IPS DF 6.9 (cell line): ENCODE measurements around the gene ZDHHC8.
A peak's percentile ranks its signal among the peaks of the same experiment; 100 is the strongest.

ENCODE experiments used
- DNase-seq: peaks from one replicate; pipeline ENCODE4 v3.0.0-alpha.2; 2013; ENCODE audit warnings: low read depth, low spot score
- H3K27ac ChIP-seq: one replicate; pipeline ENCODE4 v1.5.1; 2013; ENCODE audit warnings: low read length, control low read depth
- H3K27me3 ChIP-seq: 2 replicates; pipeline ENCODE4 v1.6.1; 2013; ENCODE audit warnings: mild to moderate bottlenecking, low read length; ENCODE audit not compliant: control insufficient read depth, insufficient read depth
- H3K36me3 ChIP-seq: 2 replicates; pipeline ENCODE4 v1.6.1; 2013; ENCODE audit warnings: low read length; ENCODE audit not compliant: control insufficient read depth, insufficient read depth
- H3K4me1 ChIP-seq: 2 replicates; pipeline ENCODE4 v1.6.1; 2013; ENCODE audit warnings: low read length; ENCODE audit not compliant: control insufficient read depth, insufficient read depth
- H3K4me3 ChIP-seq: 2 replicates; pipeline ENCODE4 v1.5.1; 2013; ENCODE audit warnings: mild to moderate bottlenecking, low read length
- H3K9me3 ChIP-seq: 2 replicates; pipeline ENCODE4 v1.6.1; 2013; ENCODE audit warnings: low read length, inconsistent platforms; ENCODE audit not compliant: control insufficient read depth, insufficient read depth
- WGBS: extraction: QIAGEN DNeasy Blood & Tissue Kit; methylation state at CpG from one replicate; pipeline ENCODE4 v1.1.7; 2013; ENCODE audit warnings: mixed read lengths, missing lambda C conversion rate; ENCODE audit not compliant: insufficient read length, insufficient coverage; 5-methylcytosine and 5-hydroxymethylcytosine counted together

The ZDHHC8 gene

DNA sequence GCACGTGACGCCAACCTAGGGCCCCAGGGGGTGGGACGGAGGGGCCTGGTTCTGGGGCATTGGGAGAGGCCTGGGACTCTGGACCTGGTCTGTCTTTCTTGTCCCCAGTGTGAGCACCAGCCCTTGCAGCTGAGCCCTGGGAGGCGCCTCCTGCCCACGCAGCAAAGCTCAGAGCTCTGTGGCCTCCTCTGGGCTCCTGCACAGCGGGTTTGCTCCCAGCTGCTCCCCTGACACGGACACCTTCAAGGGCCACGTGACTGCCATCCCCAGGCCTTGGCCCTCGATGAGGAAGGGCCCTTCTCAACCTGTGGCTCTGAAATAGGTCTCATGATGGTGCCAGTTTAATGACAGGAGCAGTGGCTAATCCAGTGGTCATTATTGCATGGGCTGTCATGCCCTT lies 50.8 kb downstream of the ZDHHC8 start:
- no peak for DNase-seq
- no peaks in the 10 kb centered on the region for H3K27me3 ChIP-seq
- H3K4me1 ChIP-seq, result no peaks in the 10 kb centered on the region; the same call in 1 of the 2 replicates
- H3K4me3 ChIP-seq, result no peak overlapping the region
- H3K27ac ChIP-seq, result no peak overlapping the region
- WGBS, result no CpG with 5 or more reads among the region's 9 CpGs
- H3K36me3 ChIP-seq, result no peaks in the 10 kb centered on the region
- H3K9me3 ChIP-seq, result no peaks in the 10 kb centered on the region

DNA sequence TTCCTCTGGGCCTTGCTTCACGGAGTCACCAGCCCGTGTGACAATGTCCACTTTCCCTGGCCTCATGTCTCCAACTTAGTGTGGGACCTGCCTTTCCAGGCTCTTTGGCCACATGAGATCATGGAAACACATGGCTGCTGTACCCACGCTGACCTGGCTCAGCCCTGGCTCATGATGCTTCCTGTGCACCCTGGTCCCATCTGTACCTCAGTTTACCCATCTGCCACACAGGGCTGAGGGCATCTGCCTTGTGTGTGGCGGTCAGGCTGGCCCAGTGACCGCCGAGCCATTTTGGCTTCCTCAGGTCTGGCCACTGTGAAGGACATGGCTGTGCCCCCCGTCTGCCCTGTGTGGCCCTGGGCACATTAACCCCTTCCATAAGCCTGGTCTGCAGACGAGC lies 51.5 kb downstream of the ZDHHC8 start:
- H3K9me3 ChIP-seq, result no peaks in the 10 kb centered on the region
- H3K4me1 ChIP-seq, result no peaks in the 10 kb centered on the region; the same call in 1 of the 2 replicates
- WGBS, result no CpG with 5 or more reads among the region's 8 CpGs
- no peaks in the 10 kb centered on the region for H3K36me3 ChIP-seq
- no peaks in the 10 kb centered on the region for H3K27me3 ChIP-seq
- no peak for DNase-seq
- no peak overlapping the region for H3K27ac ChIP-seq
- no peak overlapping the region for H3K4me3 ChIP-seq

DNA sequence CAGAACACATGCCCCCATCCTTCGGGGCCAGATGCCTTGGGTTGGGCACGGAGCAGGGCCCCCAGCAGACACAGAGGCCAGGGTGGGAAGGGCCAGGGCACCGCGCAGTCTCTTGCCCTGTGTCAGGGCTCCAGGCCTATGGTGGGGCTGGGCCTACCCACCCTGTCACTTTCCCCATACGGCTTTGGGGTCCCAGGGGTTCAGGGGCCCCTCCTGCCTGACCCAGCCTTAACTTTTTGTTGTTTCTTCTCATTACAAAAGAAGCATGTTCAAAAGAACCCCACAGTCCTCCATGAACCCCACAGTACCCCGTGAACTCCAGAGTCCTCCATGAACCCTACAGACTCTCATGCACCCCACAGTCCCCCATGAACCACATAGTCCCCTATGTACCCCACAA lies 52.2 kb downstream of the ZDHHC8 start:
- no peaks in the 10 kb centered on the region for H3K4me1 ChIP-seq
- no peaks in the 10 kb centered on the region for H3K9me3 ChIP-seq
- no peaks in the 10 kb centered on the region for H3K36me3 ChIP-seq
- WGBS, result no CpG with 5 or more reads among the region's 6 CpGs
- no peak overlapping the region for H3K27ac ChIP-seq
- H3K4me3 ChIP-seq, result no peak overlapping the region
- no peak for DNase-seq
- no peaks in the 10 kb centered on the region for H3K27me3 ChIP-seq

DNA sequence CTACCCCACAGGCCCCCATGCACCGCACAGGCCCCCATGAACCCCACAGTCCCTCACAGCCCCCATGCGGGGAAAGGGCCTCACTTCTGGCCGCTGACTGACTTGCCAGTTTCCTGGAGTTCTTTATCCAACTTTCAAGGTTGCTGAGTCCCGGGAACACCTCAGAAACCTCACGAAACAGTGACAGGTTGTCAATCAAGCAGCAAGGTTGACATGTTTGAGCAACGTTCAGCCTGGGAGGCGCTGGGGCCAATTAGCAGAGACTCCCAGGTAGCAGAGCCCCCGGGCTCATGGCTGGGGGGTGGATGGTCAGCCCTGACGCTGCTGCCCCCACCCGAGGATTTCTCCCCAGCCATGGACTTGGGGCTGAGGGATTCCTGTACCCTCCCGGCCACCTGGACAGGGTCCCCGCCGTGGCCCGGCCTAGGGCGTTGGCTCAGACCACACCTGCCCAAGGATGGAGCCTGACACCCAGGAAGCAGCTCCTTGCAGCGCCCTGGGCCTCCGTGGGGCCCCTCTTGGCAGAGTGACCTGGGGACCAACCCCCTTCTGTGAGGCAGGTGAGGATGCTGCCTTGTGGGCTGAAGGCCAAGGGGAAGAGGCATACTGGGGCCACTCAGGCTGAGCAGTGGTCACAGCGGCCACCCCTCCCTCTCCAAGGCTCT lies 53.0 kb downstream of the ZDHHC8 start:
- no CpG with 5 or more reads among the region's 18 CpGs for WGBS
- H3K27ac ChIP-seq, result no peak overlapping the region
- H3K4me3 ChIP-seq, result no peak overlapping the region
- no peaks in the 10 kb centered on the region for H3K27me3 ChIP-seq
- H3K9me3 ChIP-seq, result no peaks in the 10 kb centered on the region
- DNase-seq, result no peak
- H3K36me3 ChIP-seq, result no peaks in the 10 kb centered on the region
- H3K4me1 ChIP-seq, result no peaks in the 10 kb centered on the region

DNA sequence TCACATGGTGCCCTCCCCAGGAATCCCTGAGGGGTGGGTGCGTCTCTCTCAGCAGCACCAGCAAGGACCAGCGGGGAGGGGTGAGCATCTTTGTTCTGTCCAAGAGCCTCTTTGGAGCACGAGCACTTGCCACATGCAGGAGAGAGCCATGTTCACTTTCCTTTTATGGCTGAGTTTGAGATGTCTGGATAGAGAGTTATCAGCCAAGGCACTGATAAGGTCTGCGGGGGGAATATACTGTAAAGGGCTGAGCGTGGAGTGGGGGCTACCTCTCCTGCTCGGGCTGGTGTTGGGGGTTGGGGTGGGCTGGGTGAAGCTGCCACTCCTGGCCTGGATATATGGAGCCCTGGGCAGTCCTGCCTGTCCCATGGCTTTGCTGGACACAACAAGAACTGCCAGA lies 54.1 kb downstream of the ZDHHC8 start:
- no peak for DNase-seq
- Histone ChIP-seq H3K27ac (no peak overlapping the region), H3K4me1 (no peaks in the 10 kb centered on the region), H3K4me3 (no peak overlapping the region), H3K9me3 (no peaks in the 10 kb centered on the region), H3K36me3 (no peaks in the 10 kb centered on the region), H3K27me3 (no peaks in the 10 kb centered on the region)
- no CpG with 5 or more reads among the region's 6 CpGs for WGBS

DNA sequence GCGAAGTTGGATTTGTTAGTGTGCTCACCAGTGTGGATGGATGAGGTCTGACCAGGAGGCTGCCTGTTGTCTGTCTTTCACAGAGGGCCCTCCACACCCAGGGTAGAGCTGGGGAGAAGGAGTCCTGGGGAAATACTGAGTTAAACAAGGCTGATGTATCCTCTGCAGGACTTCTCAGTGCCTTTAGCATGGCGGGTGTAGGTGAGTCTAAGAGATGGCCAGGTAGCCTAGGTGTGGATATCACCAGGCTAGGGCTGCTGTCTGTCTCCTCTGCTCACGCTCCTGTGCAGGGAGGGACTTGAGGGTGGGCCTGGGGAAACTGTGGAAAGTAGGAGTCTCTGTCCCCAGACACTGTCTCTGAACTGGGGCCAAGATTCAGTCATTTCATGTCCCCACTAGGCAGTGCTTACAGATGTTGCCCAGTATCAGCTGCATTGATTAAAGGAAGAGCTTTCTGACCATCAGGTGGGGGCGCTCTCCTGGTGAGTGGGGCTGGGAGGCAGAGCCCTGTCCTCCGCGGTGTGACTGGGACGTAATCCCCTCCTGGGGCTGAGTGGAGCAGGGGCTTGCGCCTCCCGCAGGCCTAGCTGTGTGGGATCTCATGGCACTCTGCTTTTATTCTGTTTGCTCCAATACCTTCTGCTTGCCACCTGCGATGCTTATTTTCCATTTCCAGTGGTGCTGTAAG lies 54.7 kb downstream of the ZDHHC8 start:
- Histone ChIP-seq H3K9me3 (no peaks in the 10 kb centered on the region), H3K27me3 (no peaks in the 10 kb centered on the region), H3K4me1 (no peaks in the 10 kb centered on the region), H3K27ac (no peak overlapping the region), H3K36me3 (no peaks in the 10 kb centered on the region), H3K4me3 (no peak overlapping the region)
- DNase-seq, result peak; percentile 37
- no CpG with 5 or more reads among the region's 10 CpGs for WGBS

DNA sequence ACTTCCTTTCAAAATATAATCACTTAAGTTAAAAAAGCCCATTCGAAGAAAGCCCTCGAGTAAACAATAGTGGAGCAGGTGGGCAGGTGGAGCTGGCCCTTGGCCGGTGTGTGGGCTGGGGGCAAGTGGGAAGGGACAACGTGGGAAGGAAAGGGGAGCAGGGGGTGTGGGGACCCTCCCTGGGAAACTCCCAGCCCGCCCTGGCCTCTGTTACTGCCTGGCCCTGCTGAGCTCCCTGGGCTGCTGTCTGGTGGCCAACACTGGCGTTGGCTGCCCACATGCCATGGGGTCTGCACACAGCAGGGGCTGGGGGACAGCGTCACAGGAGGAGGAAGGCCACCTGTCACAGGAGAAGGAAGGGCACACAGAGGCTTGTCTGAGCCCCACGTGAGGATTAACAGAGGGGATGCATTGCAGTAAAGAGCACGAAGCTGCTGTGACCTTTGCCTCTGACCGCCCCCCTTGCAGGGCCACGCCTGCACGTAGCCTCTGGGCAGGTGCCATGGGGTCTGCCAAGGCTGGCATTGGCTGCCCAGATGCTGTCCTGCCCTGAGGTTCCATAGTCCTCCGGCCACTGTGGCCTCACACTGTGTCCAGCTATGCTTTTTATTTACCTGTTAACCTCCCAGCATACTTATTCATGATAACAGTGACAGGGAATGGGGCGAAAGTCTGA lies 55.4 kb downstream of the ZDHHC8 start:
- WGBS, result no CpG with 5 or more reads among the region's 14 CpGs
- no peak for DNase-seq
- Histone ChIP-seq H3K27ac (no peak overlapping the region), H3K27me3 (no peaks in the 10 kb centered on the region), H3K4me1 (no peaks in the 10 kb centered on the region), H3K36me3 (no peaks in the 10 kb centered on the region), H3K4me3 (no peak overlapping the region), H3K9me3 (no peaks in the 10 kb centered on the region)

DNA sequence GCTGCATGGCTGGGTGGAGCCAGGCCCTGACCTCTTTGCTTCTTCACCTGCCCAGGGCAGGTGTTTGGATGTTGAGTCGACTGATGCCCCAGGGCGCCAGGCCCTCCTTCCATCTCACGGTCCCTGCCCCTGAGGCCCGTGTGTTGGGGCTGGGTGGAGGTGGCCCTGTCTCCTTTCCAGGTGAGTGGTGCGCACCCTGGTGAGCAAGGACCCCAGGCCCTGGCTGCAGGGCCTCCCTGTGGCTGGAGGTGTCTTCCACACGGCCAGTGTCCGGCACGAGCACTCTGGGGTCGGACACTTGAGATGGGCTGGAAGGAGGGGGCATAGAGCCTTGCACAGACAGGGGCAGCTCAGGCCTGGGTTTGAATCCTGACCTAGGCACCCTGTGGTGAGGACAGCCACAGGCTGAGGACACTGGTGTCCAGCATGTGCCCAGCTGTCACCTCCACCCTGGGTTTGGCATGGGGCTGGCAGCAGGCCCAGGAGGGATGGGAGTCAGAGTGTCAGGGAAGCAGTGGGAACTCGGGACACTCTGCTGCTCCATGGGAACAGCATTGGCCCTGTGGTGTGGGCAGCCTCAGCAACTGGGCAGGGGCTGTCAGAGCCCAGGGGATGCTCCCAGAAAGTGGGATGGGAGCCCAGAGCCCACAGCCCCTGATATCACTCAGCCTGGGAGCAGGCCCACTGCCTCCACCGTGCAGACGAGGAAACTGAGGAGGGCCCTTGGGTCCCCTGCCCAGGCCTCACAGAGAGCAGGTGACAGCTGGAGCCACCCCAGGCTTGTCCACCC lies 56.4 kb downstream of the ZDHHC8 start:
- H3K4me3 ChIP-seq, result no peak overlapping the region
- H3K36me3 ChIP-seq, result no peaks in the 10 kb centered on the region
- no peaks in the 10 kb centered on the region for H3K9me3 ChIP-seq
- no peak overlapping the region for H3K27ac ChIP-seq
- DNase-seq, result no peak
- no CpG with 5 or more reads among the region's 12 CpGs for WGBS
- H3K27me3 ChIP-seq, result no peaks in the 10 kb centered on the region
- no peaks in the 10 kb centered on the region for H3K4me1 ChIP-seq

DNA sequence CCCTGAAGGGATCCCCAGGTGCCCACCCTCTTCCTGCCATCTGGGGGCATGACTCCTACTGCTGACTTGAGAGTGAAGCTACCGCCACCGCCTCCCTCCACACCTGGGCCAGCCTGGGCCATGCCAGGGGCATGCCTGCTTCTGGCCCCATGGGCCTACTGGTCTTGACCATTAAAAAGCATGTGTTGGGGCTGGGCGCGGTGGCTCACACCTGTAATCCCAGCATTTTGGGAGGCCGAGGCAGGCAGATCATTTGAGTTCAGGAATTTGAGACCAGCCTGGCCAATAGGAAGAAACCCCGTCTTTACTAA lies 56.9 kb downstream of the ZDHHC8 start:
- DNase-seq, result no peak
- Histone ChIP-seq H3K36me3 (no peaks in the 10 kb centered on the region), H3K9me3 (no peaks in the 10 kb centered on the region), H3K27ac (no peak overlapping the region), H3K27me3 (no peaks in the 10 kb centered on the region), H3K4me1 (no peaks in the 10 kb centered on the region), H3K4me3 (no peak overlapping the region)
- WGBS, result no CpG with 5 or more reads among the region's 6 CpGs

DNA sequence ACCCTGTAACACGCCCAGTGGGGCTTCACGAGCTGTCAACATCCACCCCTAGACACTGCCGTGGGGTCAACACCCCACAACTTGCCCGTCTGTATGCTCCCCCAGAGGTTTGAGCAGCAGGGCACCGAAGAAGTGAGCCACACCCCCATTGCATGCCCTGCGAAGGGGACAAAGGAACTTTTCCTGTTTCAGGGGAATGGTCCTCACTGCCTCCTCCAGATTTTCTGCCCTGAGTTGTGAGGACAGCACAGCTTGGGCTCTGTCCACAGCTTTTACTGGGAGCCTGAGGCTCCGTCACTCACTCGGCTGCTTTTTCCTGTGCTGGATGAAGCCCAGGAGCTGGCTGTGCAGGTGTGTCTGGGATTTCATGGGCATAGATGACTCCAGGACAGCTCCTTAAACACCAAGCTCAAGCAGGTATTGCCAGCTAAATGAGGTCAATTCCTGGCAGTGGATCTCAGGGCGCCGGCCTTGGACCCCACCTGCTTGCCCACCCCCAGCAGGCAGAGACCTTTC lies 59.5 kb downstream of the ZDHHC8 start:
- H3K4me3 ChIP-seq, result no peak overlapping the region
- no peaks in the 10 kb centered on the region for H3K36me3 ChIP-seq
- no CpG with 5 or more reads among the region's 10 CpGs for WGBS
- no peaks in the 10 kb centered on the region; the same call in 1 of the 2 replicates for H3K4me1 ChIP-seq
- DNase-seq, result no peak
- H3K9me3 ChIP-seq, result no peaks in the 10 kb centered on the region
- H3K27me3 ChIP-seq, result no peaks in the 10 kb centered on the region
- H3K27ac ChIP-seq, result no peak overlapping the region
